ENCODE measurements around the gene CDX1.

The CDX1 gene

DNA sequence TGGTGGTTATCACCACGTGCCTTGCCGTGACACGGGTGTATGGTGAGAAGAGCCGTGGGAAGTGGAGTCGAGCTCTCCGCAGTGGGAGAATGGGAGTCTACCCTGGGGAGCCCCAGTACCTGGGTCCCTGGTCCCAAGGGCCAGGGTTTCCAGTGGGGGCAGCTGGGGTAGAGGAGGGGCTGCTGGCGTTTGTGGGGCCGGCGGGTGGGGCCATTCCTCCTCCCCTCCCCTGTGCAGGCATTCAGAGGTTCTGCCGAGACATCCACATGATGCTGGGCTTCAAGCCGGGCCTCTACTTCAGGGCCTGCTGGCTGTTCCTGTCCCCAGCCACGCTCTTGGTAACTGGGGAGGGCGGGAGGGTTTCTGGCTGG lies 38.0 kb downstream of the CDX1 start:
- TF ChIP-seq, protein P1, sequence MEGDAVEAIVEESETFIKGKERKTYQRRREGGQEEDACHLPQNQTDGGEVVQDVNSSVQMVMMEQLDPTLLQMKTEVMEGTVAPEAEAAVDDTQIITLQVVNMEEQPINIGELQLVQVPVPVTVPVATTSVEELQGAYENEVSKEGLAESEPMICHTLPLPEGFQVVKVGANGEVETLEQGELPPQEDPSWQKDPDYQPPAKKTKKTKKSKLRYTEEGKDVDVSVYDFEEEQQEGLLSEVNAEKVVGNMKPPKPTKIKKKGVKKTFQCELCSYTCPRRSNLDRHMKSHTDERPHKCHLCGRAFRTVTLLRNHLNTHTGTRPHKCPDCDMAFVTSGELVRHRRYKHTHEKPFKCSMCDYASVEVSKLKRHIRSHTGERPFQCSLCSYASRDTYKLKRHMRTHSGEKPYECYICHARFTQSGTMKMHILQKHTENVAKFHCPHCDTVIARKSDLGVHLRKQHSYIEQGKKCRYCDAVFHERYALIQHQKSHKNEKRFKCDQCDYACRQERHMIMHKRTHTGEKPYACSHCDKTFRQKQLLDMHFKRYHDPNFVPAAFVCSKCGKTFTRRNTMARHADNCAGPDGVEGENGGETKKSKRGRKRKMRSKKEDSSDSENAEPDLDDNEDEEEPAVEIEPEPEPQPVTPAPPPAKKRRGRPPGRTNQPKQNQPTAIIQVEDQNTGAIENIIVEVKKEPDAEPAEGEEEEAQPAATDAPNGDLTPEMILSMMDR (conservative IDR thresholded peaks at IDR 0.05) = no peak
- H3K27ac ChIP-seq = no peak overlapping the region

DNA sequence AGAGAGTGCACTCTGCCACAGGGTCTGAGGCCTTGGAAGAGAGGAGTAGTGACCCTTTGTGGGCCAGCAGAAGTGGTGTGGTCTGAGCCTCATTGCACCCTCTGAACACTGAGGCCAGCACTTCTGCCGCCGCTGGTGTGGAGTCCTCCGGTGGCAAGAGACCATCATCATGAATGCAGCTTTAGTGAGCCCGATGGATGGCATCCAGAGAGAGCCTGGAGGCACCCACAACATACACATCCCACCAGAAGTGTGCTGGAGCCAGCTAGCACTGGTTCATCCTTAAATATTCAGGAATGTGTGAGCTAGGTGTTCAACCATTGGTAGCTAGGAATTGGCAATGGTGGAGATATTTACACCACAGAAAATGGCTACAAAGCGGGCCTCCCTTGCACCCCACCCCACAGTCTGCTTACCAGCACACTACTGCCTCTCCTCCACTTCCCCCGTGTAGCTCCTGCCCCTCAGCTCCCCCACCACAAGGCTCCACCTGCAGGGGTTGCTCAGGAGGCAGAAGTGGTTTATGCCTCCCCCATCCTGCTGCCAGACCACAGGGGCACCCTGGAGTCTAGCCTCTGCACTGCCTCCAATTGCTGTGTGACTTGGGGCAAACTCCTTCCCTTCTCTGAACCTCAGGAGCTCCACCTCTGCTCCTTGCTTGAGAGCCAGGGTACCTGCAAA lies 39.7 kb downstream of the CDX1 start:
- TF ChIP-seq, protein P1 (conservative IDR thresholded peaks at IDR 0.05) = no peak
- H3K27ac ChIP-seq = no peak overlapping the region

DNA sequence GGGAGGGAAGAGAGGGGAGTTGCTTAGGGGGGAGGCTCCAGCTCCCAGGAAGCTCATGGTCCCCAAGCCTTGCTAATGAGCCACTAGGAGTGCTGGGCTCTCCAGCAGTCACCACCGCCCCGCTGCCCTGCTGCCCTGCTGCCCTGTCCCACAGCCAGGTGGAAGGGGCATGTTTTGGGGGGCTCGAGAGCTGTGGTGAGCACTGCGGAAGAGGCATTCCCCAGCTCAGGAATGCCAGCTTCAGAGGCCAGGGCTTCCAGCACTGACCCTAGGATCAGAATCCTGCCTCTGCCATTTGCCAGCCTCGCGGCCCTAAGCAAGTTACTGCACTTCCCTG lies 40.2 kb downstream of the CDX1 start:
- TF ChIP-seq, protein P1 (conservative IDR thresholded peaks at IDR 0.05) = no peak
- H3K27ac ChIP-seq = no peak overlapping the region

DNA sequence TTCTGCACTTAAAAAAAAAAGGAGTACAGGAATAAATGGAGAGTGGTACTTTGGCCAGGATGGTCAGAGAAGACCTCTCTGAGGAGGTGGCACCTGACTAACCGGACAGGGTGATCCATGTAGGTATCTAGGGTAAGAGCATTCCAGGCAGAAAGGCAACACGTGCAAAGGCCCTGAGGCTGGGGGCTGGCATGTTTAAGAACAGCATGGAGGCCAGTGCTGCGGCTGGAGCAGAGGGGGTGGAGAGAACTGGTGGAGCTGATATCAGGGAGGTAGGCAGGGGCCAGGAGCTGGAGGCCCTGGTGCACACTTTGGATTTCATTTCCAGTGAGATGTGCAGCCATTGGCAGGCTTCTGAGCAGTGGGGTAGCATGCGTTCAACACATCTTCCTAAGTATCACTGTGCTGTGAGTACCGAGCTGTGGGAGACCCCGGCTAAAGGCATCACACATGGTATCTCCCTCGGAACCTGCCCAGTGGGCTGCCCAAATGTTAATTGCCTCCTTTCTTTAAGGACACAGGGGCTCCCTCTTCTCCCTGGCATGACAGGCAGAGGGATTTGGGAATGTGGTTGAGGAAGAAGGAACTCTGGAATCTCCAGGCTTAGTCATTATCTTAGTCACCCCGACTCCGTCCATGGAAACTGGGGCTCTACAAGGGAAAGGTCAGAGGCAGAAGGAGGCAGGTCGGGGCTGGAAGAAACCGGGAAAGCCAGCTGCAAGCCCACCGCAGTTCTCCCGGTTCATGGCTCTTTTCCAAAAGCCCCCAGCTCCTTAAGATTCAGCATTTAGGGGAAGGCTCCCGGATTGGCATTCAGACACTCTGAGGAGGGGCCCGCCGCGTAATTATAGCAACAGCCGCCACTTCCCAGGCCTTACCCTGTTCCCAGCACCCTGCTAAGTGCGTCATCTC lies 41.9 kb downstream of the CDX1 start:
- peak overlapping the region; percentile 53 for H3K27ac ChIP-seq
- TF ChIP-seq, protein P1 (conservative IDR thresholded peaks at IDR 0.05) = no peak

DNA sequence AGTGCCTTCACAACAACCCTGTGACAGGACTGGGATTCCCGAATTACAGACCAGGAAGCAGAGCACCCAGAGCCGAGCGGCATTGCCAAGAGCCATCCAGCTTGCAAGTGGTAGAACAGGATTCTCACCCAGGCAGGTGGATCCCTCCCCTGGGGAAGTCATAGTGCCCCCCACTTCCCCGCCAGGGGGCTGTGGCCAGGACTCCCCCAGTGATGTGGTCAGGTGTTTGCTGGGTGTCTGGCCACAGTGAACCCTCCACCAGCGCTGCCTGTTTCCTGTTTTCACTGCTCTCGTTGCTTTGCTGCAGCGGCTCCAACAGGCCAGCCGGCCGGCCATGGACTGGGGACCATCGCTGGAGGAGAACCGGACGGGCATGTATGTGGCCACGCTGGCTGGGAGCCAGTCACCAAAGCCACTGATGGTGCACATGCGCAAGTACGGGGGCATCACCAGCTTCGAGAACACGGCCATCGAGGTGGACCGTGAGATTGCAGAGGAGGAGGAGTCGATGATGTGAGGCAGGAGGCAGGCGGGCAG lies 42.6 kb downstream of the CDX1 start:
- peak overlapping the region; percentile 53 for H3K27ac ChIP-seq
- TF ChIP-seq, protein P1 (conservative IDR thresholded peaks at IDR 0.05) = no peak

DNA sequence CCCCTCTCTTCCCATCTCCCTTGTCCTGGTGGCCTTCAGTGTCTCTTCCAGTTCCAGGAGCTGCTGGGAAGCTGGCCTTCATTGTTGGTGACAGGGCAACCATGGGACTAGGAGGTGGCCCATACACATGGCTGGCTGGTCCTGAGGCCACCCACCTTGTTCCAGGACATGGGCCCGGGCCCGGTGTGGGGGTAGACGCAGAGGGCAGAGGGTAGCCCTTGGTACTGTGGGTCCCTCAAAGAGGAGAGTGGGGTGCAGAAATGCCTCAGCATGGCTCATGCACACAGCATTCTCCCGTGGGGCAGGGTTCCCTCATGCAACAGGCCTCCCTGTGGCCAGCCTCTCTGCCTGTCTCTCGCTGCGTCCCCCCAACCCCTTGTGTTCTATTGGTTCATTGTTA lies 44.1 kb downstream of the CDX1 start:
- H3K27ac ChIP-seq = no peak overlapping the region
- TF ChIP-seq, protein P1 (conservative IDR thresholded peaks at IDR 0.05) = no peak
